Mucosa of stomach (tissue), 1 donor: ENCODE results near the gene DDX10.

Experiments
- H3K27me3 ChIP-seq: one replicate; pipeline ENCODE4 v1.7.0; 2013; ENCODE audit warnings: mild to moderate bottlenecking, low read length; ENCODE audit not compliant: control insufficient read depth, insufficient read depth
- H3K36me3 ChIP-seq: one replicate; pipeline ENCODE4 v1.7.0; 2013; ENCODE audit warnings: low read length; ENCODE audit not compliant: control insufficient read depth, insufficient read depth
- H3K4me1 ChIP-seq: one replicate; pipeline ENCODE4 v1.7.0; 2013; ENCODE audit warnings: mild to moderate bottlenecking, low read length; ENCODE audit not compliant: control insufficient read depth, insufficient read depth
- H3K4me3 ChIP-seq: one replicate; pipeline ENCODE4 v1.7.0; 2013; ENCODE audit warnings: low read length
- H3K9ac ChIP-seq: one replicate; pipeline ENCODE4 v1.7.0; 2013; ENCODE audit warnings: mild to moderate bottlenecking, low read length, moderate library complexity
- H3K9me3 ChIP-seq: one replicate; pipeline ENCODE4 v1.7.0; 2013; ENCODE audit warnings: mild to moderate bottlenecking, low read length, moderate library complexity; ENCODE audit not compliant: control insufficient read depth
- donor health status: Pancreatic carcinoma.

DDX10 gene

GRCh38 chr11:108851781-108852180, 186.9 kb downstream of the DDX10 start:
- Histone ChIP-seq H3K9ac (no peak overlapping the region), H3K27me3 (no peaks in the 10 kb centered on the region), H3K36me3 (no peaks in the 10 kb centered on the region), H3K4me1 (peaks cover 7% of the 10 kb centered on the region), H3K4me3 (no peak overlapping the region), H3K9me3 (no peaks in the 10 kb centered on the region)

GRCh38 chr11:108852701-108853100, 187.8 kb downstream of the DDX10 start:
- peaks cover 7% of the 10 kb centered on the region for H3K4me1 ChIP-seq
- no peaks in the 10 kb centered on the region for H3K36me3 ChIP-seq
- no peaks in the 10 kb centered on the region for H3K9me3 ChIP-seq
- H3K9ac ChIP-seq: no peak overlapping the region
- H3K4me3 ChIP-seq: no peak overlapping the region
- H3K27me3 ChIP-seq: no peaks in the 10 kb centered on the region

- H3K4me3 ChIP-seq: no peak overlapping the region
- H3K9ac ChIP-seq: no peak overlapping the region
- no peaks in the 10 kb centered on the region for H3K27me3 ChIP-seq
- H3K4me1 ChIP-seq: peaks cover 7% of the 10 kb centered on the region
- no peaks in the 10 kb centered on the region for H3K9me3 ChIP-seq
- no peaks in the 10 kb centered on the region for H3K36me3 ChIP-seq
Measured at GRCh38 chr11:108853151-108853550, 188.3 kb downstream of the DDX10 start.

- H3K27me3 ChIP-seq: no peaks in the 10 kb centered on the region
- H3K4me3 ChIP-seq: no peak overlapping the region
- peaks cover 7% of the 10 kb centered on the region for H3K4me1 ChIP-seq
- no peaks in the 10 kb centered on the region for H3K9me3 ChIP-seq
- no peaks in the 10 kb centered on the region for H3K36me3 ChIP-seq
- H3K9ac ChIP-seq: no peak overlapping the region
Measured at GRCh38 chr11:108853864-108854263, 189.0 kb downstream of the DDX10 start.

- H3K4me1 ChIP-seq: peaks cover 7% of the 10 kb centered on the region
- H3K4me3 ChIP-seq: peak overlapping the region; percentile 2
- H3K36me3 ChIP-seq: no peaks in the 10 kb centered on the region
- no peak overlapping the region for H3K9ac ChIP-seq
- H3K27me3 ChIP-seq: no peaks in the 10 kb centered on the region
- H3K9me3 ChIP-seq: no peaks in the 10 kb centered on the region
Measured at GRCh38 chr11:108854346-108854745, 189.5 kb downstream of the DDX10 start.

GRCh38 chr11:108857382-108857781, 192.5 kb downstream of the DDX10 start:
- Histone ChIP-seq H3K36me3 (no peaks in the 10 kb centered on the region), H3K27me3 (no peaks in the 10 kb centered on the region), H3K9ac (no peak overlapping the region), H3K9me3 (no peaks in the 10 kb centered on the region), H3K4me1 (peaks cover 7% of the 10 kb centered on the region), H3K4me3 (no peak overlapping the region)

GRCh38 chr11:108858622-108859021, 193.8 kb downstream of the DDX10 start:
- peaks cover 7% of the 10 kb centered on the region for H3K4me1 ChIP-seq
- H3K36me3 ChIP-seq: no peaks in the 10 kb centered on the region
- H3K9ac ChIP-seq: no peak overlapping the region
- no peak overlapping the region for H3K4me3 ChIP-seq
- H3K9me3 ChIP-seq: no peaks in the 10 kb centered on the region
- H3K27me3 ChIP-seq: no peaks in the 10 kb centered on the region

GRCh38 chr11:108859510-108859909, 194.6 kb downstream of the DDX10 start:
- H3K9ac ChIP-seq: no peak overlapping the region
- no peaks in the 10 kb centered on the region for H3K27me3 ChIP-seq
- no peaks in the 10 kb centered on the region for H3K9me3 ChIP-seq
- no peak overlapping the region for H3K4me3 ChIP-seq
- no peaks in the 10 kb centered on the region for H3K4me1 ChIP-seq
- H3K36me3 ChIP-seq: no peaks in the 10 kb centered on the region

GRCh38 chr11:108863528-108863927, 198.7 kb downstream of the DDX10 start:
- Histone ChIP-seq H3K27me3 (no peaks in the 10 kb centered on the region), H3K9ac (no peak overlapping the region), H3K36me3 (no peaks in the 10 kb centered on the region), H3K4me1 (no peaks in the 10 kb centered on the region), H3K4me3 (no peak overlapping the region), H3K9me3 (no peaks in the 10 kb centered on the region)

- H3K4me3 ChIP-seq: no peak overlapping the region
Measured at GRCh38 chr11:108865406-108865805, 200.5 kb downstream of the DDX10 start.

GRCh38 chr11:108866781-108867180, 201.9 kb downstream of the DDX10 start:
- Histone ChIP-seq H3K4me3 (no peak overlapping the region), H3K9ac (no peak overlapping the region), H3K9me3 (no peaks in the 10 kb centered on the region), H3K4me1 (no peaks in the 10 kb centered on the region), H3K36me3 (no peaks in the 10 kb centered on the region), H3K27me3 (no peaks in the 10 kb centered on the region)

More at GRCh38 chr11:108865406-108865805, 200.5 kb downstream of the DDX10 start:
- Histone ChIP-seq H3K9ac (no peak overlapping the region), H3K36me3 (no peaks in the 10 kb centered on the region), H3K9me3 (no peaks in the 10 kb centered on the region), H3K27me3 (no peaks in the 10 kb centered on the region), H3K4me1 (no peaks in the 10 kb centered on the region)

GRCh38 chr11:108870373-108871020, 205.6 kb downstream of the DDX10 start:
- Histone ChIP-seq H3K9ac (no peak overlapping the region), H3K36me3 (no peaks in the 10 kb centered on the region), H3K4me1 (no peaks in the 10 kb centered on the region), H3K4me3 (no peak overlapping the region), H3K27me3 (no peaks in the 10 kb centered on the region), H3K9me3 (no peaks in the 10 kb centered on the region)

GRCh38 chr11:108871152-108871551, 206.3 kb downstream of the DDX10 start:
- Histone ChIP-seq H3K27me3 (no peaks in the 10 kb centered on the region), H3K4me3 (no peak overlapping the region), H3K9me3 (no peaks in the 10 kb centered on the region), H3K36me3 (no peaks in the 10 kb centered on the region), H3K4me1 (no peaks in the 10 kb centered on the region), H3K9ac (no peak overlapping the region)
